SK-N-SH (cell line): ENCODE data around the gene CYS1. TPM values are rescaled to one million over a fixed set of nuclear protein-coding genes. Genes with fewer than 3 reads are reported as not detected.

ENCODE experiments used
- CTCF ChIA-PET: fragments of 300-600, 350-600 bp; formaldehyde crosslinking; extraction: SDS; loops from one replicate; lab custom pipeline; 2021; lab: Yijun Ruan, JAX
- POLR2A ChIA-PET: fragments of 350-600 bp; sonication (Branson Sonifier 250); formaldehyde crosslinking; extraction: SDS; loops from one replicate; lab custom pipeline; 2020; ENCODE audit warnings: antibody characterized with exemption, inconsistent platforms; lab: Yijun Ruan, JAX
- DNase-seq: peaks from one replicate; pipeline ENCODE4 v3.0.0; 2012
- H2AFZ ChIP-seq: fragments of 200-600 bp; sonication (generic); 2 replicates; pipeline ENCODE4 v1.8.1; 2016; ENCODE audit warnings: antibody characterized with exemption, mild to moderate bottlenecking, low read depth
- H3F3A ChIP-seq: fragments of 200-600 bp; sonication (generic); replicated peaks from 2 replicates; pipeline ENCODE3; 2016; ENCODE audit warnings: antibody characterized with exemption, mild to moderate bottlenecking; ENCODE audit not compliant: insufficient read depth
- H3K27ac ChIP-seq, 2 experiments: fragments of 200-500 bp in 1 of 2; fragments of 200-600 bp in 1 of 2; sonication (Bioruptor generic) in 1 of 2; sonication (generic), shearing (Covaris generic) in 1 of 2; 2 replicates each; pipeline versions ENCODE4 v1.5.1 to v1.6.1; 2014 to 2016; ENCODE audit warnings: low read depth in 2 of 2, inconsistent platforms in 1 of 2, low read length in 1 of 2, mild to moderate bottlenecking in 1 of 2, mixed read lengths in 1 of 2
- H3K27me3 ChIP-seq: fragments of 200-600 bp; sonication (generic), shearing (Covaris generic); 2 replicates; pipeline ENCODE4 v1.6.1; 2016; ENCODE audit warnings: mixed run types; ENCODE audit not compliant: insufficient read depth
- H3K36me3 ChIP-seq, 2 experiments: fragments of 200-500 bp in 1 of 2; fragments of 200-600 bp in 1 of 2; sonication (Bioruptor generic) in 1 of 2; sonication (generic) in 1 of 2; replicated peaks in 1 of 2; 2 replicates each; pipeline versions ENCODE3 to v1.5.1; 2014 to 2016; ENCODE audit warnings: low read length in 1 of 2, mild to moderate bottlenecking in 1 of 2; ENCODE audit not compliant: insufficient read depth in 2 of 2, control insufficient read depth in 1 of 2
- H3K4me1 ChIP-seq, 2 experiments: fragments of 200-500 bp in 1 of 2; fragments of 200-600 bp in 1 of 2; sonication (Bioruptor generic) in 1 of 2; sonication (generic), shearing (Covaris generic) in 1 of 2; 2 replicates each; pipeline versions ENCODE4 v1.5.1 to v1.6.1; 2014 to 2016; ENCODE audit warnings: low read depth in 1 of 2, low read length in 1 of 2, mixed run types in 1 of 2; ENCODE audit not compliant: insufficient read depth in 2 of 2, control insufficient read depth in 1 of 2
- H3K4me2 ChIP-seq: fragments of 200-600 bp; sonication (generic), shearing (Covaris generic); 2 replicates; pipeline ENCODE4 v1.6.1; 2017; ENCODE audit warnings: mixed run types
- H3K4me3 ChIP-seq, 2 experiments: fragments of 200-500 bp in 1 of 2; fragments of 200-600 bp in 1 of 2; sonication (Bioruptor generic) in 1 of 2; sonication (generic), shearing (Covaris generic) in 1 of 2; 2 replicates each; pipeline versions ENCODE4 v1.5.1 to v1.8.1; 2014 to 2016; ENCODE audit warnings: low read depth in 2 of 2, inconsistent platforms in 1 of 2, low read length in 1 of 2, mild to moderate bottlenecking in 1 of 2, mixed read lengths in 1 of 2, moderate library complexity in 1 of 2
- H3K79me2 ChIP-seq: fragments of 200-600 bp; sonication (generic); 2 replicates; pipeline ENCODE4 v1.8.1; 2017; ENCODE audit warnings: mild to moderate bottlenecking; ENCODE audit not compliant: insufficient read depth
- H3K9ac ChIP-seq: fragments of 200-600 bp; sonication (generic); 2 replicates; pipeline ENCODE4 v1.6.1; 2017; ENCODE audit warnings: mixed run types
- H3K9me2 ChIP-seq: fragments of 200-600 bp; sonication (generic); 2 replicates; pipeline ENCODE4 v1.6.1; 2017; ENCODE audit warnings: mixed run types
- H3K9me3 ChIP-seq: fragments of 200-600 bp; sonication (generic); 2 replicates; pipeline ENCODE4 v1.6.1; 2017; ENCODE audit warnings: mixed run types, mild to moderate bottlenecking, moderate library complexity
- H4K20me1 ChIP-seq: fragments of 200-600 bp; sonication (generic); 2 replicates; pipeline ENCODE4 v1.6.1; 2017; ENCODE audit warnings: mild to moderate bottlenecking, mixed run types; ENCODE audit not compliant: insufficient read depth
- CHD2 ChIP-seq: fragments of 150-350 bp; IDR thresholded peaks from 2 replicates; pipeline ENCODE4 v1.6.1; 2018; ENCODE audit warnings: low read length; ENCODE audit not compliant: partially characterized antibody
- ELF1 ChIP-seq: IDR thresholded peaks from 2 replicates; pipeline ENCODE4 v1.4.0; 2012
- EZH2phosphoT487 ChIP-seq: fragments of 200-600 bp; sonication (generic); IDR thresholded peaks from 2 replicates; pipeline ENCODE4 v1.6.1; 2017; ENCODE audit warnings: low read depth, mixed run types, mild to moderate bottlenecking, antibody characterized with exemption, moderate library complexity, borderline replicate concordance
- FOXJ3 ChIP-seq: sonication (generic); formaldehyde crosslinking; IDR thresholded peaks from 2 replicates; pipeline ENCODE4 v1.5.1; 2020; ENCODE audit warnings: mild to moderate bottlenecking, missing genetic modification reagents
- FOXM1 ChIP-seq: IDR thresholded peaks from 2 replicates; pipeline ENCODE4 v1.4.0; 2012; ENCODE audit warnings: low read depth, mild to moderate bottlenecking
- MEF2A ChIP-seq: IDR thresholded peaks from 2 replicates; pipeline ENCODE4 v1.4.0; 2012; ENCODE audit warnings: low read depth, borderline replicate concordance
- NFIC ChIP-seq: IDR thresholded peaks from 2 replicates; pipeline ENCODE4 v1.4.0; 2012; ENCODE audit warnings: borderline replicate concordance
- POLR2AphosphoS5 ChIP-seq: IDR thresholded peaks from 2 replicates; pipeline ENCODE4 v1.6.1; 2012; ENCODE audit warnings: low read depth, low read length
- RAD21 ChIP-seq: IDR thresholded peaks from 2 replicates; pipeline ENCODE4 v1.6.1; 2012; ENCODE audit warnings: mild to moderate bottlenecking, low read length
- RCOR1 ChIP-seq: fragments of 150-350 bp; IDR thresholded peaks from 2 replicates; pipeline ENCODE4 v1.6.1; 2017; ENCODE audit warnings: antibody characterized with exemption, low read length
- SIN3A ChIP-seq: IDR thresholded peaks from 2 replicates; pipeline ENCODE4 v1.6.1; 2012; ENCODE audit warnings: low read depth, mild to moderate bottlenecking, low read length, moderate library complexity, borderline replicate concordance
- WGBS: methylation state at CpG from one replicate; pipeline ENCODE4 v1.1.6; 2017; ENCODE audit warnings: low lambda C conversion rate; 5-methylcytosine and 5-hydroxymethylcytosine counted together
- polyA plus RNA-seq, 3 experiments: library from polyadenylated mRNA; depleted of rRNA; stranded (reverse); fragments of >200 nt; gene quantifications; 2 replicates each; pipeline ENCODE4 v1.2.3, GENCODE V29; 2012
- TF ChIP-seq, protein P1 (sequence below): IDR thresholded peaks from 2 replicates; pipeline ENCODE4 v1.6.1; 2012; ENCODE audit warnings: mild to moderate bottlenecking, low read depth, low read length, moderate library complexity
- TF ChIP-seq, protein P2 (sequence below): IDR thresholded peaks from 2 replicates; pipeline ENCODE4 v1.4.0; 2012; ENCODE audit warnings: low read depth

CYS1 gene
- polyA plus RNA-seq, 1 of the 3 experiments (the other 2 are of a cell fraction), result 1.2 TPM

GRCh38 chr2:10058251-10059015 is 21.8 kb downstream of the CYS1 start:
- Histone ChIP-seq H3K27ac (no peak overlapping the region), H3K79me2 (no peaks in the 10 kb centered on the region), H3K4me3 (no peak overlapping the region), H3K27me3 (no peaks in the 10 kb centered on the region), H2AFZ (no peak overlapping the region), H3K9me3 (no peaks in the 10 kb centered on the region), H3K9ac (no peak overlapping the region), H3K4me2 (no peak overlapping the region)
- CTCF ChIA-PET, result interaction anchor here (0.7 to 6.3 kb wide), 8 partner anchors 9 to 258 kb away, joined by 3 to 125 read pairs (median 20); no protein-coding TSS in a partner anchor
- WGBS, result 96% methylated on average over 38 of the region's 39 CpGs
- DNase-seq, result no peak
- TF ChIP-seq CHD2 (no peak), RAD21 (no peak), SIN3A (no peak), FOXJ3 (CRISPR knock-in tag) (no peak), NFIC (no peak), POLR2AphosphoS5 (no peak), RCOR1 (no peak), MEF2A (no peak), ELF1 (no peak), FOXM1 (no peak), EZH2phosphoT487 (no peak)
- TF ChIP-seq, protein P1, sequence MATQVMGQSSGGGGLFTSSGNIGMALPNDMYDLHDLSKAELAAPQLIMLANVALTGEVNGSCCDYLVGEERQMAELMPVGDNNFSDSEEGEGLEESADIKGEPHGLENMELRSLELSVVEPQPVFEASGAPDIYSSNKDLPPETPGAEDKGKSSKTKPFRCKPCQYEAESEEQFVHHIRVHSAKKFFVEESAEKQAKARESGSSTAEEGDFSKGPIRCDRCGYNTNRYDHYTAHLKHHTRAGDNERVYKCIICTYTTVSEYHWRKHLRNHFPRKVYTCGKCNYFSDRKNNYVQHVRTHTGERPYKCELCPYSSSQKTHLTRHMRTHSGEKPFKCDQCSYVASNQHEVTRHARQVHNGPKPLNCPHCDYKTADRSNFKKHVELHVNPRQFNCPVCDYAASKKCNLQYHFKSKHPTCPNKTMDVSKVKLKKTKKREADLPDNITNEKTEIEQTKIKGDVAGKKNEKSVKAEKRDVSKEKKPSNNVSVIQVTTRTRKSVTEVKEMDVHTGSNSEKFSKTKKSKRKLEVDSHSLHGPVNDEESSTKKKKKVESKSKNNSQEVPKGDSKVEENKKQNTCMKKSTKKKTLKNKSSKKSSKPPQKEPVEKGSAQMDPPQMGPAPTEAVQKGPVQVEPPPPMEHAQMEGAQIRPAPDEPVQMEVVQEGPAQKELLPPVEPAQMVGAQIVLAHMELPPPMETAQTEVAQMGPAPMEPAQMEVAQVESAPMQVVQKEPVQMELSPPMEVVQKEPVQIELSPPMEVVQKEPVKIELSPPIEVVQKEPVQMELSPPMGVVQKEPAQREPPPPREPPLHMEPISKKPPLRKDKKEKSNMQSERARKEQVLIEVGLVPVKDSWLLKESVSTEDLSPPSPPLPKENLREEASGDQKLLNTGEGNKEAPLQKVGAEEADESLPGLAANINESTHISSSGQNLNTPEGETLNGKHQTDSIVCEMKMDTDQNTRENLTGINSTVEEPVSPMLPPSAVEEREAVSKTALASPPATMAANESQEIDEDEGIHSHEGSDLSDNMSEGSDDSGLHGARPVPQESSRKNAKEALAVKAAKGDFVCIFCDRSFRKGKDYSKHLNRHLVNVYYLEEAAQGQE, result no peak
- TF ChIP-seq, protein P2, sequence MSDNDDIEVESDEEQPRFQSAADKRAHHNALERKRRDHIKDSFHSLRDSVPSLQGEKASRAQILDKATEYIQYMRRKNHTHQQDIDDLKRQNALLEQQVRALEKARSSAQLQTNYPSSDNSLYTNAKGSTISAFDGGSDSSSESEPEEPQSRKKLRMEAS, result no peak
- TF ChIP-seq, all 33 proteins: peak for 0
- Histone ChIP-seq H3F3A (no peaks in the 10 kb centered on the region), H3K36me3 (peaks cover 5 to 6% of the 10 kb centered on the region in 2 experiments), H4K20me1 (no peaks in the 10 kb centered on the region), H3K4me1 (peaks cover 0 to 23% of the 10 kb centered on the region in 2 experiments; a peak in 1 of 4 replicates), H3K9me2 (no peaks in the 10 kb centered on the region)
- POLR2A ChIA-PET, result no interaction called here
